Measurements from ENCODE around the gene ALKBH2.
"Not testable (repeated sequence)": the region's sequence is repeated elsewhere in the genome, so short reads cannot be mapped to it uniquely, and the experiment has no call there.

- not testable (repeated sequence) for TF ChIP-seq TAF1 (IDR thresholded peaks at IDR 0.05; ENCODE audit: borderline replicate concordance, low read depth, low read length); POLR2AphosphoS5 (IDR thresholded peaks at IDR 0.05; ENCODE audit: low read depth, low read length)
Measured at GRCh38 chr12:109054124-109054513, 39.2 kb downstream of the ALKBH2 start.
